GM12878 (cell line): ENCODE measurements around the gene EP400.

Experiments
- ATF3 ChIP-seq: IDR thresholded peaks from 2 replicates; pipeline ENCODE4 v1.6.1; 2011; ENCODE audit warnings: low read depth, mild to moderate bottlenecking, low read length, moderate library complexity, borderline replicate concordance; ENCODE audit errors: extremely low read depth
- CTCF ChIP-seq, 3 experiments: IDR thresholded peaks in 2 of 3; conservative IDR thresholded peaks in 1 of 3; 2 replicates each; pipeline ENCODE4 v1.5.1; 2011; ENCODE audit warnings: low read depth in 3 of 3, low read length in 3 of 3, mild to moderate bottlenecking in 3 of 3, control low read depth in 2 of 3, moderate library complexity in 2 of 3, inconsistent platforms in 1 of 3, mixed read lengths in 1 of 3; ENCODE audit not compliant: control insufficient read depth in 2 of 3, insufficient read depth in 1 of 3; ENCODE audit errors: extremely low read depth in 1 of 3
- EP300 ChIP-seq, 2 experiments: fragments of 150-350 bp in 1 of 2; IDR thresholded peaks; 2 replicates each; pipeline ENCODE4 v1.6.1; 2011 to 2012; ENCODE audit warnings: low read depth in 2 of 2, low read length in 2 of 2, borderline replicate concordance in 1 of 2, improper control_type of control experiment in 1 of 2, inconsistent platforms in 1 of 2; ENCODE audit not compliant: control insufficient read depth in 1 of 2
- EZH2 ChIP-seq: IDR thresholded peaks from 2 replicates; pipeline ENCODE4 v1.6.1; 2012; ENCODE audit warnings: low read depth, mild to moderate bottlenecking, control low read depth, inconsistent platforms, low read length, borderline replicate concordance; ENCODE audit not compliant: control insufficient read depth
- MAX ChIP-seq: IDR thresholded peaks from 2 replicates; pipeline ENCODE4 v1.6.1; 2012; ENCODE audit warnings: low read depth, low read length, improper control_type of control experiment
- MTA2 ChIP-seq: fragments of 450-650 bp; IDR thresholded peaks from 2 replicates; pipeline ENCODE4 v1.6.1; 2016; ENCODE audit warnings: low read depth, mild to moderate bottlenecking, moderate library complexity
- PAX5 ChIP-seq: IDR thresholded peaks from 2 replicates; pipeline ENCODE4 v1.6.1; 2011; ENCODE audit warnings: low read depth, low read length, borderline replicate concordance
- SMC3 ChIP-seq: IDR thresholded peaks from 2 replicates; pipeline ENCODE4 v1.6.1; 2011; ENCODE audit warnings: low read length, improper control_type of control experiment, borderline replicate concordance

- no peak for TF ChIP-seq MTA2
- no peak for TF ChIP-seq SMC3
- no peak for TF ChIP-seq EP300 (IDR thresholded peaks at IDR 0.05; ENCODE audit: borderline replicate concordance in 1 of 2, control insufficient read depth in 1 of 2, low read depth in 2 of 2, low read length in 2 of 2)
- TF ChIP-seq CTCF (IDR thresholded peaks at IDR 0.05 in 2 of 3, conservative IDR thresholded peaks at IDR 0.05 in 1 of 3; ENCODE audit: control insufficient read depth in 2 of 3, extremely low read depth in 1 of 3, insufficient read depth in 1 of 3, low read depth in 3 of 3, low read length in 3 of 3), result no peak
- TF ChIP-seq PAX5, result no peak
- TF ChIP-seq MAX, result no peak
- TF ChIP-seq ATF3, result no peak
- TF ChIP-seq EZH2, result no peak
Observed at GRCh38 chr12:132021965-132022364, 72.2 kb downstream of the EP400 start.
